ENCODE measurements around the gene SKAP1.

- TF ChIP-seq TEAD4 (IDR thresholded peaks at IDR 0.05; ENCODE audit: borderline replicate concordance, insufficient read depth) (no peak), ELF1 (IDR thresholded peaks at IDR 0.05) (no peak), CTCF (IDR thresholded peaks at IDR 0.05) (no peak), CHD2 (IDR thresholded peaks at IDR 0.05; ENCODE audit: low read length, partially characterized antibody) (no peak), TCF12 (IDR thresholded peaks at IDR 0.05) (no peak), EP300 (IDR thresholded peaks at IDR 0.05; ENCODE audit: borderline replicate concordance in 1 of 2, low read depth in 1 of 2, low read length in 1 of 2) (no peak), FOSL2 (IDR thresholded peaks at IDR 0.05; ENCODE audit: borderline replicate concordance, low read depth) (no peak), ZBTB33 (IDR thresholded peaks at IDR 0.05; ENCODE audit: borderline replicate concordance, low read depth) (no peak), YY1 (IDR thresholded peaks at IDR 0.05; ENCODE audit: low read depth) (no peak), MXI1 (IDR thresholded peaks at IDR 0.05; ENCODE audit: low read depth, low read length) (no peak)
Observed at GRCh38 chr17:48126532-48126850, 303.5 kb downstream of the SKAP1 start.

Measured in SK-N-SH (cell line).